ENCODE data around the gene SEH1L.

GRCh38 chr18:12928641-12929040, 19.2 kb upstream of the SEH1L start:
- no peak for TF ChIP-seq CTCF (IDR thresholded peaks at IDR 0.05; ENCODE audit: borderline replicate concordance, extremely low read depth, low read length, poor library complexity, severe bottlenecking)
- TF ChIP-seq EZH2 (IDR thresholded peaks at IDR 0.05; ENCODE audit: borderline replicate concordance, low read depth, low read length, severe bottlenecking), result no peak
